ENCODE measurements around the gene HAO2.
A peak's percentile ranks its signal among the peaks of the same experiment; 100 is the strongest.
"Not testable (repeated sequence)": the region's sequence is repeated elsewhere in the genome, so short reads cannot be mapped to it uniquely, and the experiment has no call there.

The HAO2 gene

GRCh38 chr1:119345398-119345797 is 23.2 kb upstream of the HAO2 start:
- DNase-seq (ENCODE audit: low read depth, low spot score): no peak

GRCh38 chr1:119347858-119348257 is 20.7 kb upstream of the HAO2 start:
- no peak for DNase-seq (ENCODE audit: low read depth, low spot score)

- no peak for DNase-seq (ENCODE audit: low read depth, low spot score)
Measured at GRCh38 chr1:119348941-119349340, 19.6 kb upstream of the HAO2 start.

GRCh38 chr1:119350866-119351265 is 17.7 kb upstream of the HAO2 start:
- not testable (repeated sequence) for DNase-seq (ENCODE audit: low read depth, low spot score)

- DNase-seq (ENCODE audit: low read depth, low spot score): no peak
Measured at GRCh38 chr1:119351997-119352396, 16.6 kb upstream of the HAO2 start.

- no peak for DNase-seq (ENCODE audit: low read depth, low spot score)
Measured at GRCh38 chr1:119353836-119354235, 14.7 kb upstream of the HAO2 start.

- DNase-seq (ENCODE audit: low read depth, low spot score): no peak
Measured at GRCh38 chr1:119358636-119359035, 9.9 kb upstream of the HAO2 start.

- no peak for DNase-seq (ENCODE audit: low read depth, low spot score)
Measured at GRCh38 chr1:119359730-119360129, 8.9 kb upstream of the HAO2 start.

- no peak for DNase-seq (ENCODE audit: low read depth, low spot score)
Measured at GRCh38 chr1:119361205-119361604, 7.4 kb upstream of the HAO2 start.

GRCh38 chr1:119361620-119362344 is 6.8 kb upstream of the HAO2 start:
- DNase-seq (ENCODE audit: low read depth, low spot score): no peak

GRCh38 chr1:119363162-119363561 is 5.4 kb upstream of the HAO2 start:
- DNase-seq (ENCODE audit: low read depth, low spot score): no peak

GRCh38 chr1:119364640-119365039 is 3.9 kb upstream of the HAO2 start:
- DNase-seq (ENCODE audit: low read depth, low spot score): no peak

- DNase-seq (ENCODE audit: low read depth, low spot score): no peak
Measured at GRCh38 chr1:119366424-119366823, 2.2 kb upstream of the HAO2 start.

- DNase-seq (ENCODE audit: low read depth, low spot score): no peak
Measured at GRCh38 chr1:119367432-119368124, 1.0 kb upstream of the HAO2 start.

GRCh38 chr1:119370748-119371147 is 2.2 kb downstream of the HAO2 start:
- DNase-seq (ENCODE audit: low read depth, low spot score): no peak

- no peak for DNase-seq (ENCODE audit: low read depth, low spot score)
Measured at GRCh38 chr1:119371815-119372214, 3.2 kb downstream of the HAO2 start.

GRCh38 chr1:119372503-119373086 is 4.0 kb downstream of the HAO2 start:
- peak; percentile 56 for DNase-seq (ENCODE audit: low read depth, low spot score)

- no peak for DNase-seq (ENCODE audit: low read depth, low spot score)
Measured at GRCh38 chr1:119373465-119373864, 4.9 kb downstream of the HAO2 start.

- DNase-seq (ENCODE audit: low read depth, low spot score): no peak
Measured at GRCh38 chr1:119374208-119374874, 5.8 kb downstream of the HAO2 start.

- no peak for DNase-seq (ENCODE audit: low read depth, low spot score)
Measured at GRCh38 chr1:119375366-119375765, 6.8 kb downstream of the HAO2 start.

GRCh38 chr1:119376594-119376993 is 8.0 kb downstream of the HAO2 start:
- DNase-seq (ENCODE audit: low read depth, low spot score): no peak

GRCh38 chr1:119377594-119377993 is 9.0 kb downstream of the HAO2 start:
- not testable (repeated sequence) for DNase-seq (ENCODE audit: low read depth, low spot score)
